ENCODE measurements around the gene RBKS. TPM values are rescaled to one million over a fixed set of nuclear protein-coding genes. Genes with fewer than 3 reads are reported as not detected.

The RBKS gene
- total and polyA plus RNA-seq, 2 of the 13 experiments (the other 11 are each of a cell fraction or from before 2014, with no cell fraction given), result 7.7 to 8.3 TPM

DNA sequence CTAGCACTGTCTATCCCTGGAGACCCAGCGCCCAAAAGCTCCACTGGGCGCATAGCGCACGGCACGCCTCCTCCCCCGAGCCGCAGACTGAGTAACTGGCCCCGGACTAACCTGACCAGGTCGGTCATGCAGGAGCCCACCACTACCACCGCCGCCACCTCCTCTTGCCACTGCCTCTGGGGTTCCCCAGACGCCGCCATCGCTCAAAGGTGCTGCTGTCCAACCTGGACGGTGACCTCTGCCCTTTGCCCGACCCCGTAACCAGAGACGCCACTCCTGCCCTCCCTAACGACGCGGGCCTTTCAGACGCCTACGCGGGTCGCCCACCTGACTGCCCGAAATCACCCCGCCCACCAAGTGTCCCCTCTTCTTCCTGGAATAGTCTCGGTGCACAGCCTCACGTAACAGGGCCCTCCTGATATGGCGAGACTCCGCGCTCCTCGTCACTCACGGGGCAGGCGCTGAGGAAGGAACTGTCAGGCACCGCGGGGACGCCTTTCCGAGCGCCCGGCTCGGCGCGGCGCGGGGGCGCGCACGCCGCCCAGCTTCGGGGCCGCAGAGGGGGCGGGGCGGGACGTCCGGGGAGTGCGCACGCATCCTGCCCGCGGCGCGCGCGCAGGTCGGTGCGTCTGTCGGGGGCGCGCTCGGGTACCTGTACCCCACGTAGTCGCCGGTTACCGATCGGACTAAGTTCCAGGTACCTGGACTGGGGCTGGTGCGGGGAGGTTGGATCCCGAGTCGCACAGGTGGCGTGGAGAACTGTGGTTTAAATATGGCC lies at the start of gene RBKS, which contains the start of gene BABAM2 (continued):
- peak; percentile 80; the same call in 1 of the 2 replicates for TF ChIP-seq THYN1 (CRISPR knock-in tag; IDR thresholded peaks at IDR 0.05; ENCODE audit: borderline replicate concordance, low read depth)
- no peak for TF ChIP-seq HOXA7 (CRISPR knock-in tag; IDR thresholded peaks at IDR 0.05)
- peak; percentile 86 for TF ChIP-seq ZNF781 (CRISPR knock-in tag; IDR thresholded peaks at IDR 0.05; ENCODE audit: borderline replicate concordance, not compliant biosample characterization)
- TF ChIP-seq, protein P1, sequence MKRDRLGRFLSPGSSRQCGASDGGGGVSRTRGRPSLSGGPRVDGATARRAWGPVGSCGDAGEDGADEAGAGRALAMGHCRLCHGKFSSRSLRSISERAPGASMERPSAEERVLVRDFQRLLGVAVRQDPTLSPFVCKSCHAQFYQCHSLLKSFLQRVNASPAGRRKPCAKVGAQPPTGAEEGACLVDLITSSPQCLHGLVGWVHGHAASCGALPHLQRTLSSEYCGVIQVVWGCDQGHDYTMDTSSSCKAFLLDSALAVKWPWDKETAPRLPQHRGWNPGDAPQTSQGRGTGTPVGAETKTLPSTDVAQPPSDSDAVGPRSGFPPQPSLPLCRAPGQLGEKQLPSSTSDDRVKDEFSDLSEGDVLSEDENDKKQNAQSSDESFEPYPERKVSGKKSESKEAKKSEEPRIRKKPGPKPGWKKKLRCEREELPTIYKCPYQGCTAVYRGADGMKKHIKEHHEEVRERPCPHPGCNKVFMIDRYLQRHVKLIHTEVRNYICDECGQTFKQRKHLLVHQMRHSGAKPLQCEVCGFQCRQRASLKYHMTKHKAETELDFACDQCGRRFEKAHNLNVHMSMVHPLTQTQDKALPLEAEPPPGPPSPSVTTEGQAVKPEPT (CRISPR knock-in tag; IDR thresholded peaks at IDR 0.05; ENCODE audit: low read depth), result peak; percentile 91; the same call in 1 of the 2 replicates
- TF ChIP-seq, protein P2, sequence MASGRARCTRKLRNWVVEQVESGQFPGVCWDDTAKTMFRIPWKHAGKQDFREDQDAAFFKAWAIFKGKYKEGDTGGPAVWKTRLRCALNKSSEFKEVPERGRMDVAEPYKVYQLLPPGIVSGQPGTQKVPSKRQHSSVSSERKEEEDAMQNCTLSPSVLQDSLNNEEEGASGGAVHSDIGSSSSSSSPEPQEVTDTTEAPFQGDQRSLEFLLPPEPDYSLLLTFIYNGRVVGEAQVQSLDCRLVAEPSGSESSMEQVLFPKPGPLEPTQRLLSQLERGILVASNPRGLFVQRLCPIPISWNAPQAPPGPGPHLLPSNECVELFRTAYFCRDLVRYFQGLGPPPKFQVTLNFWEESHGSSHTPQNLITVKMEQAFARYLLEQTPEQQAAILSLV (CRISPR knock-in tag; IDR thresholded peaks at IDR 0.05; ENCODE audit: borderline replicate concordance), result peak; percentile 91; the same call in 1 of the 2 replicates
- peak; percentile 93 for TF ChIP-seq RFX3 (CRISPR knock-in tag; IDR thresholded peaks at IDR 0.05)
- peak; percentile 96 for TF ChIP-seq BORCS8-MEF2B (CRISPR knock-in tag; IDR thresholded peaks at IDR 0.05)
- TF ChIP-seq KMT2B (CRISPR knock-in tag; IDR thresholded peaks at IDR 0.05), result peak; percentile 94
- TF ChIP-seq, protein P3, sequence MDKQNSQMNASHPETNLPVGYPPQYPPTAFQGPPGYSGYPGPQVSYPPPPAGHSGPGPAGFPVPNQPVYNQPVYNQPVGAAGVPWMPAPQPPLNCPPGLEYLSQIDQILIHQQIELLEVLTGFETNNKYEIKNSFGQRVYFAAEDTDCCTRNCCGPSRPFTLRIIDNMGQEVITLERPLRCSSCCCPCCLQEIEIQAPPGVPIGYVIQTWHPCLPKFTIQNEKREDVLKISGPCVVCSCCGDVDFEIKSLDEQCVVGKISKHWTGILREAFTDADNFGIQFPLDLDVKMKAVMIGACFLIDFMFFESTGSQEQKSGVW (CRISPR knock-in tag; IDR thresholded peaks at IDR 0.05; ENCODE audit: borderline replicate concordance), result no peak
- TF ChIP-seq ZNF709 (CRISPR knock-in tag; IDR thresholded peaks at IDR 0.05), result peak; percentile 84; the same call in 1 of the 2 replicates
- TF ChIP-seq, protein P4, sequence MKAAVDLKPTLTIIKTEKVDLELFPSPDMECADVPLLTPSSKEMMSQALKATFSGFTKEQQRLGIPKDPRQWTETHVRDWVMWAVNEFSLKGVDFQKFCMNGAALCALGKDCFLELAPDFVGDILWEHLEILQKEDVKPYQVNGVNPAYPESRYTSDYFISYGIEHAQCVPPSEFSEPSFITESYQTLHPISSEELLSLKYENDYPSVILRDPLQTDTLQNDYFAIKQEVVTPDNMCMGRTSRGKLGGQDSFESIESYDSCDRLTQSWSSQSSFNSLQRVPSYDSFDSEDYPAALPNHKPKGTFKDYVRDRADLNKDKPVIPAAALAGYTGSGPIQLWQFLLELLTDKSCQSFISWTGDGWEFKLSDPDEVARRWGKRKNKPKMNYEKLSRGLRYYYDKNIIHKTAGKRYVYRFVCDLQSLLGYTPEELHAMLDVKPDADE (CRISPR knock-in tag; IDR thresholded peaks at IDR 0.05), result peak; percentile 54
- TF ChIP-seq XRCC5 (optimal IDR thresholded peaks at IDR 0.05; ENCODE audit: low read length), result peak; percentile 88
- no peak for TF ChIP-seq RFX5 (IDR thresholded peaks at IDR 0.05; ENCODE audit: low read depth, low read length)
- TF ChIP-seq, protein P5, sequence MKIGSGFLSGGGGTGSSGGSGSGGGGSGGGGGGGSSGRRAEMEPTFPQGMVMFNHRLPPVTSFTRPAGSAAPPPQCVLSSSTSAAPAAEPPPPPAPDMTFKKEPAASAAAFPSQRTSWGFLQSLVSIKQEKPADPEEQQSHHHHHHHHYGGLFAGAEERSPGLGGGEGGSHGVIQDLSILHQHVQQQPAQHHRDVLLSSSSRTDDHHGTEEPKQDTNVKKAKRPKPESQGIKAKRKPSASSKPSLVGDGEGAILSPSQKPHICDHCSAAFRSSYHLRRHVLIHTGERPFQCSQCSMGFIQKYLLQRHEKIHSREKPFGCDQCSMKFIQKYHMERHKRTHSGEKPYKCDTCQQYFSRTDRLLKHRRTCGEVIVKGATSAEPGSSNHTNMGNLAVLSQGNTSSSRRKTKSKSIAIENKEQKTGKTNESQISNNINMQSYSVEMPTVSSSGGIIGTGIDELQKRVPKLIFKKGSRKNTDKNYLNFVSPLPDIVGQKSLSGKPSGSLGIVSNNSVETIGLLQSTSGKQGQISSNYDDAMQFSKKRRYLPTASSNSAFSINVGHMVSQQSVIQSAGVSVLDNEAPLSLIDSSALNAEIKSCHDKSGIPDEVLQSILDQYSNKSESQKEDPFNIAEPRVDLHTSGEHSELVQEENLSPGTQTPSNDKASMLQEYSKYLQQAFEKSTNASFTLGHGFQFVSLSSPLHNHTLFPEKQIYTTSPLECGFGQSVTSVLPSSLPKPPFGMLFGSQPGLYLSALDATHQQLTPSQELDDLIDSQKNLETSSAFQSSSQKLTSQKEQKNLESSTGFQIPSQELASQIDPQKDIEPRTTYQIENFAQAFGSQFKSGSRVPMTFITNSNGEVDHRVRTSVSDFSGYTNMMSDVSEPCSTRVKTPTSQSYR (CRISPR knock-in tag; IDR thresholded peaks at IDR 0.05; ENCODE audit: borderline replicate concordance), result 0 out of 2 replicates have a peak, but pooled peaks have one; percentile 25
- TF ChIP-seq ZSCAN22 (CRISPR knock-in tag; IDR thresholded peaks at IDR 0.05), result peak; percentile 79
- no peak for TF ChIP-seq XBP1 (CRISPR knock-in tag; IDR thresholded peaks at IDR 0.05)
- TF ChIP-seq, protein P6, sequence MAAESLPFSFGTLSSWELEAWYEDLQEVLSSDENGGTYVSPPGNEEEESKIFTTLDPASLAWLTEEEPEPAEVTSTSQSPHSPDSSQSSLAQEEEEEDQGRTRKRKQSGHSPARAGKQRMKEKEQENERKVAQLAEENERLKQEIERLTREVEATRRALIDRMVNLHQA (CRISPR knock-in tag; IDR thresholded peaks at IDR 0.05), result no peak
- TF ChIP-seq, protein P7, sequence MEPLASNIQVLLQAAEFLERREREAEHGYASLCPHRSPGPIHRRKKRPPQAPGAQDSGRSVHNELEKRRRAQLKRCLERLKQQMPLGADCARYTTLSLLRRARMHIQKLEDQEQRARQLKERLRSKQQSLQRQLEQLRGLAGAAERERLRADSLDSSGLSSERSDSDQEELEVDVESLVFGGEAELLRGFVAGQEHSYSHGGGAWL (CRISPR knock-in tag; IDR thresholded peaks at IDR 0.05), result no peak; the same call in 1 of the 2 replicates
- peak; percentile 87; the same call in 1 of the 2 replicates for TF ChIP-seq KDM5B (CRISPR knock-in tag; IDR thresholded peaks at IDR 0.05; ENCODE audit: borderline replicate concordance)
- no peak for TF ChIP-seq ZNF678 (CRISPR knock-in tag; IDR thresholded peaks at IDR 0.05)

All from HepG2 (cell line).